Ishikawa (cell line): ENCODE results near the gene TRAK1.

Source experiments
- CEBPB ChIP-seq: IDR thresholded peaks from 2 replicates; pipeline ENCODE4 v1.6.1; 2012
- CREB1 ChIP-seq: IDR thresholded peaks from 2 replicates; pipeline ENCODE4 v1.6.1; 2012; ENCODE audit warnings: low read depth
- EGR1 ChIP-seq: IDR thresholded peaks from 2 replicates; pipeline ENCODE4 v1.6.1; 2012
- EP300 ChIP-seq: IDR thresholded peaks from 2 replicates; pipeline ENCODE4 v1.6.1; 2012; ENCODE audit warnings: borderline replicate concordance
- FOXM1 ChIP-seq: IDR thresholded peaks from 2 replicates; pipeline ENCODE4 v1.6.1; 2012; ENCODE audit warnings: low read depth, borderline replicate concordance
- MAX ChIP-seq: IDR thresholded peaks from 2 replicates; pipeline ENCODE4 v1.6.1; 2012
- RAD21 ChIP-seq: IDR thresholded peaks from 2 replicates; pipeline ENCODE4 v1.6.1; 2012; ENCODE audit warnings: low read depth
- REST ChIP-seq: IDR thresholded peaks from 2 replicates; pipeline ENCODE4 v1.6.1; 2012; ENCODE audit warnings: low read depth, mild to moderate bottlenecking
- TAF1 ChIP-seq: IDR thresholded peaks from 2 replicates; pipeline ENCODE4 v1.6.1; 2012; ENCODE audit warnings: low read depth, mild to moderate bottlenecking
- TEAD4 ChIP-seq: IDR thresholded peaks from 2 replicates; pipeline ENCODE4 v1.6.1; 2012
- USF1 ChIP-seq: IDR thresholded peaks from 2 replicates; pipeline ENCODE4 v1.6.1; 2012
- YY1 ChIP-seq: IDR thresholded peaks from 2 replicates; pipeline ENCODE4 v1.6.1; 2012; ENCODE audit warnings: low read depth

- TF ChIP-seq EP300 (no peak), RAD21 (no peak), FOXM1 (no peak), EGR1 (no peak), USF1 (no peak), TAF1 (no peak), REST (no peak), CREB1 (no peak), MAX (no peak), CEBPB (no peak), YY1 (no peak), TEAD4 (no peak)
Observed at GRCh38 chr3:42092006-42092405, 849 bp downstream of the TRAK1 start.
